GM12891 (cell line): ENCODE measurements around the gene PCMT1.

ENCODE experiments used
- PAX5 ChIP-seq: IDR thresholded peaks from 2 replicates; pipeline ENCODE4 v1.6.1; 2011; ENCODE audit warnings: low read length, moderate library complexity, mild to moderate bottlenecking; ENCODE audit not compliant: insufficient read depth, severe bottlenecking
- TAF1 ChIP-seq: IDR thresholded peaks from 2 replicates; pipeline ENCODE4 v1.6.1; 2011; ENCODE audit warnings: low read depth, low read length, control low read depth

DNA sequence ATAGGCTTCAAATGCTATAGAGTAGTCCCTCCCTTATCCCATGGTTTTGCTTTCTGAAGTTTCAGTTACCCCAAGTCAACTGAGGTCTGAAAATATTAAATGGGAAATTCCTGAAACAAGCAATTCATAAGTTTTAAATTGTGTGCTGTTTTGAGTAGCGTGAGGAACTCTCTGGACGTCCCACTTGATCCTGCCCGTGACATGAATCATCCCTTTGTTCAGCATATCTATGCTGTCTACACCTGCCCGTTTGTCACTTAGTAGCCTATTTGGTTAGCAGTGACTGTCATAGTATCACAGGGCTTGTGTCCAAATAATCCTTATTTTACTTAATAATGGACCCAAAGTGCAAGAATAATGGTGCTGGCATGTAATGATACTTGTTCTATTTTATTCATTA is 5.0 kb downstream of the PCMT1 start:
- TF ChIP-seq PAX5 (no peak), TAF1 (no peak)
